Progenitor cell of endocrine pancreas (in vitro differentiated cells): Measurements from ENCODE around the gene ALG8. TPM values are rescaled to one million over a fixed set of nuclear protein-coding genes. Genes with fewer than 3 reads are reported as not detected.
"Not testable (repeated sequence)": the region's sequence is repeated elsewhere in the genome, so short reads cannot be mapped to it uniquely, and the experiment has no call there.

Experiments
- DNase-seq: peaks from one replicate; pipeline ENCODE4 v3.0.0; 2021; ENCODE audit warnings: low spot score; ENCODE audit not compliant: unreplicated experiment
- H3K27ac Mint-ChIP-seq: 2 replicates; pipeline ENCODE4 v1.8.0; 2021; ENCODE audit warnings: mild to moderate bottlenecking, moderate library complexity, mixed read lengths
- H3K27me3 Mint-ChIP-seq: 2 replicates; pipeline ENCODE4 v1.8.0; 2021; ENCODE audit warnings: mixed read lengths
- H3K36me3 Mint-ChIP-seq: 2 replicates; pipeline ENCODE4 v1.8.0; 2022; ENCODE audit warnings: mixed read lengths; ENCODE audit not compliant: insufficient read depth
- H3K4me1 Mint-ChIP-seq: 2 replicates; pipeline ENCODE4 v1.8.0; 2021; ENCODE audit warnings: low read depth, mixed read lengths
- H3K4me3 Mint-ChIP-seq: 2 replicates; pipeline ENCODE4 v1.8.0; 2021; ENCODE audit warnings: low read depth, mild to moderate bottlenecking, moderate library complexity, mixed read lengths
- H3K9me3 Mint-ChIP-seq: 2 replicates; pipeline ENCODE4 v1.8.0; 2021; ENCODE audit warnings: low read depth, mixed read lengths
- total RNA-seq: library from RNA; stranded (reverse); gene quantifications from 2 replicates; pipeline ENCODE4 v1.2.1, GENCODE V29; 2021
- TF ChIP-seq, protein P1 (sequence below): fragments of 200-600 bp; sonication (generic); IDR thresholded peaks from one replicate; pipeline ENCODE4 v1.5.0; 2021; ENCODE audit warnings: antibody characterized with exemption, mild to moderate bottlenecking; ENCODE audit not compliant: unreplicated experiment

The ALG8 gene
- total RNA-seq, 1 donor from 2014 or later, result 60.4 TPM

DNA sequence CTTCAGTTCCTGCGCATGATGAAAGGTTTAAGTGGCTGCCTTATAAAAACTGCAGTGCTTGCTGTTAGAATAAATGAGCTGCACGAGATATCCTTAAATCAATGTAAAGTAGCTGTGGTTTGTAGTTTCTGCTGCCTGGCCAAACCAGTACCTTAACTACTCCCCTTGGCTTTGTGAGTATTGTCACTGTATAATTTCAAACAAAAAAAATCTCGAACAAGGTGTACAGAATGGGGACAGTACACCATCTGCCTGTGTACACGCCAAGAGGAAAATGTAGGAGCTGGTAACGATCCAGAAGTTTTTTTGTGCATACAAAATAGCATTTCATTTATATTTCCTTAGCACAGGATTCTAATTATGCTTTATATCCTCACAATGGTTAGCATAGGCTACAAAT lies 39.2 kb downstream of the ALG8 start:
- no peaks in the 10 kb centered on the region for H3K9me3 Mint-ChIP-seq

DNA sequence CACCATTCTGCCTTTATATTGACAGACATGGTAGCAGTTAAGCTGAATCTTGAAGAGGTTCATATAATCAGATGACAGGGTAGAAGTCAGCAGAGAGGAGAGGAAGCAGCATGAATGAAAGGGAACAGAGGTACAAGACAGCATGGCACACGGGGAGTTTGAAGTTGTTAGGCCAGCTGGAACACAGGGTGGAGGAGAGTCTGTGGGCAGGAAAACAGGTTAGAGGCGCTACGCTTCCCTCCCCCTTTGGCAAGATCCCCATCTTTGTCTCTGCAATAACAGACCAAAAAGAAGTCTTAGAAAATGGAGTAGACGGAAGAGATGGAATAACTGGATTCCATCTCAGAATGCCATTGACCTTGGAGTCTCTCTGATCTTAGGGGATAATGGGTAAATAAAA lies 39.8 kb downstream of the ALG8 start:
- peaks cover 5% of the 10 kb centered on the region for H3K4me1 Mint-ChIP-seq
- no peaks in the 10 kb centered on the region for H3K27me3 Mint-ChIP-seq
- H3K36me3 Mint-ChIP-seq, result peaks cover 25% of the 10 kb centered on the region
- TF ChIP-seq, protein P1, sequence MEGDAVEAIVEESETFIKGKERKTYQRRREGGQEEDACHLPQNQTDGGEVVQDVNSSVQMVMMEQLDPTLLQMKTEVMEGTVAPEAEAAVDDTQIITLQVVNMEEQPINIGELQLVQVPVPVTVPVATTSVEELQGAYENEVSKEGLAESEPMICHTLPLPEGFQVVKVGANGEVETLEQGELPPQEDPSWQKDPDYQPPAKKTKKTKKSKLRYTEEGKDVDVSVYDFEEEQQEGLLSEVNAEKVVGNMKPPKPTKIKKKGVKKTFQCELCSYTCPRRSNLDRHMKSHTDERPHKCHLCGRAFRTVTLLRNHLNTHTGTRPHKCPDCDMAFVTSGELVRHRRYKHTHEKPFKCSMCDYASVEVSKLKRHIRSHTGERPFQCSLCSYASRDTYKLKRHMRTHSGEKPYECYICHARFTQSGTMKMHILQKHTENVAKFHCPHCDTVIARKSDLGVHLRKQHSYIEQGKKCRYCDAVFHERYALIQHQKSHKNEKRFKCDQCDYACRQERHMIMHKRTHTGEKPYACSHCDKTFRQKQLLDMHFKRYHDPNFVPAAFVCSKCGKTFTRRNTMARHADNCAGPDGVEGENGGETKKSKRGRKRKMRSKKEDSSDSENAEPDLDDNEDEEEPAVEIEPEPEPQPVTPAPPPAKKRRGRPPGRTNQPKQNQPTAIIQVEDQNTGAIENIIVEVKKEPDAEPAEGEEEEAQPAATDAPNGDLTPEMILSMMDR, result no peak
- DNase-seq, result no peak
- no peaks in the 10 kb centered on the region for H3K9me3 Mint-ChIP-seq
- H3K27ac Mint-ChIP-seq, result peak overlapping the region; percentile 18
- no peak overlapping the region for H3K4me3 Mint-ChIP-seq

More for the DNA sequence above, 39.2 kb downstream of the ALG8 start:
- Mint-ChIP-seq H3K4me3 (no peak overlapping the region), H3K4me1 (peaks cover 5% of the 10 kb centered on the region), H3K27ac (no peak overlapping the region), H3K36me3 (peaks cover 22% of the 10 kb centered on the region), H3K27me3 (no peaks in the 10 kb centered on the region)
- TF ChIP-seq, protein P1, result no peak
- DNase-seq, result no peak

DNA sequence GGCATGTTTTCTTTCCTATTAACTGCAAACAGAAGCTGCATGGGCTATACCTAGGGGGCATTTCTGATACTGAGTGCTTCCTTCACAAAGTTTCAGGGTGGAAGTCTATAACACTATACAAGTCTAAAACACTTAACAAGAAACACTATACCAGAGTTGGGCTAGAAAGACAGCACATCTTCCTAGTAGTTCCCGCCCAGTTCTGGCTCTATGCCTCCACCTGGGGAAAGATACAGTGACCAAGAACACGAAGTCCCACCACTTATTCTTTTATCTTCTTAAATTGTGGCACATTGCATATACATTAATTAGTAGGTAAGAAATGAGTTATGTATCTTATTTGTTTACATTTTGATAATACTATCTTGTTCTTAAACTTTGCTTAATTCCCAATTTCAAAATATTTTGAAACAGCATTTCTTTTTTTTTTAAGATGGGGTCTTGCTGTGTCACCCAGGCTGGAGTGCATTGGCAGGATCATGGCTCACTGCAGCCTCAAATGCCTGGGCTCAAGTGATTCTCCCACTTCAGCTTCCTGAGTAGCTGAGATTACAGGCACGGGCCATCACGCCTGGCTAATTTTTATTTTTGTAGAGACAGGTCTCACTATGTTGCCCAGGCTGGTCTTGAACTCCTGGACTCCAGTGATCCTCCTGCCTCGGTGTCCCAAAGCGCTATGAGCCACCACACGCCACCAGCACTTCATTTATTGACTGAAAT lies 41.6 kb downstream of the ALG8 start:
- Mint-ChIP-seq H3K27me3 (no peaks in the 10 kb centered on the region), H3K4me1 (peaks cover 5% of the 10 kb centered on the region), H3K9me3 (no peaks in the 10 kb centered on the region), H3K36me3 (peaks cover 28% of the 10 kb centered on the region), H3K4me3 (no peak overlapping the region), H3K27ac (no peak overlapping the region)
- TF ChIP-seq, protein P1, result no peak
- no peak for DNase-seq

DNA sequence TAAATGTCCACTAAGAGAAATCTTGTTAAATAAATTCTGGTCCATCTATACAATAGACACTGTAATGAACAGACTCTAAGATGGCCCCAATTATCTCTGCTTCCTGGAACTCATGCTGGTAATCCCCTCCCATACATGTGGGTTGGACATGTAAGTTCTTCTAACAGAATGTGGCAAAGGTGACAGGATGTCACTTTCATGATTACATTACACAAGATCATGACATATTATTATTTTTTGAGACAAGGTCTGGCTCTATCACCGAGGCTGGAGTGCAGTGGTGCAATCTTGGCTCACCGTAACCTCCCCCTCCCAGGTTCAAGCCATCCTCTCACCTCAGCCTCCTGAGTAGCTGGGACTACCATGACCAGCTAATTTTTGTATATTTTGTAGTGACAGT lies 45.2 kb downstream of the ALG8 start:
- Mint-ChIP-seq H3K4me3 (no peak overlapping the region), H3K27ac (no peak overlapping the region), H3K9me3 (peaks cover 15% of the 10 kb centered on the region), H3K4me1 (peaks cover 5% of the 10 kb centered on the region), H3K36me3 (peaks cover 32% of the 10 kb centered on the region), H3K27me3 (no peaks in the 10 kb centered on the region)
- DNase-seq, result no peak
- TF ChIP-seq, protein P1, result no peak

DNA sequence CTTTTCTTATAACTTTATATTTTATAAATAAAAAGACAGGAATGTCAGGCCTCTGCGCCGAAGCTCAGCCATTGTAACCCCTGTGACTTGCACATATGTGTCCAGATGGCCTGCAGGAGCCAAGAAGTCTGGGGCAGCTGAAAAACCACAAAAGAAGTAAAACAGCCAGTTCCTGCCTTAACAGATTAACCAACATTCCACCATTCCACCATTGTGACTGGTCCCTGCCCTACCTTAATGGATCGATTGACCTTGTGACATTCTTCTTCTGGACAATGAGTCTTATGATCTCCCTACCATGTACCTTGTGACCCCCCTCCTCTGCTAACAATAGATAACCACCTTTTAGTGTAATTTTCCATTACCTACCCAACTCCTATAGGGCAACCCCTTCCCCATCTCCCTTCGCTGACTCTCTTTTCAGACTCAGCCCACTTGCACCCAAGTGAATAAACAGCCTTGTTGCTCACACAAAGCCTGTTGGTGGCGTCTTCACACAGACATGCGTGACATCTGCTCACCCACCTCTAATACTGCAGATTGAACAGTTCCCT lies 52.8 kb downstream of the ALG8 start:
- H3K9me3 Mint-ChIP-seq, result peaks cover 16% of the 10 kb centered on the region
- peaks cover 12% of the 10 kb centered on the region for H3K36me3 Mint-ChIP-seq
- H3K27me3 Mint-ChIP-seq, H3K4me1 Mint-ChIP-seq, DNase-seq, H3K27ac Mint-ChIP-seq, H3K4me3 Mint-ChIP-seq: not testable (repeated sequence)

DNA sequence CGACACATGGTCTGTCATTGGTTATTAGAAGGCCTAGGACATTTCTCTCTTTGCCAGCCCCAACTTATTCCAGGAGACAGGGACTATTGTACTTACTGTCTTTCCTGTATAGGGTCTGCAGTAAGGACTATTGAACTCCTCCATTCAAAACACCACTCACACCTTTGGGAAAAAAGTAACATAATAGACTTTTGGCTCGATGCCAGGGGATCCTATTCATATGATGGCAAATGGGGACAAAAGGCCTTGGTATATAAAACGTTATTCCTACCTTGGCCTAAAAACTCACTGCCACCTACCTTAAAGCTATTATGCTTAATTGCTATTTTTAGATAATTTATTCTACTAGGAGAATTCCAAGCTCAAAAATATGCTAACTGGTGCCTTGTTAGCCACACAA lies 53.5 kb downstream of the ALG8 start:
- TF ChIP-seq, protein P1, result no peak
- Mint-ChIP-seq H3K9me3 (peaks cover 15% of the 10 kb centered on the region), H3K4me1 (peaks cover 8% of the 10 kb centered on the region), H3K36me3 (peaks cover 10% of the 10 kb centered on the region), H3K27me3 (peaks cover 4% of the 10 kb centered on the region), H3K4me3 (no peak overlapping the region), H3K27ac (no peak overlapping the region)
- no peak for DNase-seq

DNA sequence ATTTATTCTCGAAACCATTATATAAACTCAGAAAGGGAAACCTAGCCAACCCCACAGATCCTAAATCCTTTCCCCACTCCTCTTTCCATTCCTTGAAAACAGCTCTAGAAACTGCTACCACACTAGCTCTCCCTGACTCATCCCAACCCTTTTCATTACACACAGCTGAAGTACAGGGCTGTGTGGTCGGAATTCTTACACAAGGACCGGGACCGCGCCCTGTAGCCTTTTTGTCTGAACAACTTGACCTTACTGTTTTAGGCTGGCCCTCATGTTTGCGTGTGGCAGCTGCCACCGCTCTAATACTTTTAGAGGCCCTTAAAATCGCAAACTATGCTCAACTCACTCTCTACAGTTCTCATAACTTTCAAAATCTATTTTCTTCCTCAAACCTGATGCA lies 54.9 kb downstream of the ALG8 start:
- H3K4me3 Mint-ChIP-seq, H3K36me3 Mint-ChIP-seq, H3K4me1 Mint-ChIP-seq, H3K9me3 Mint-ChIP-seq, H3K27ac Mint-ChIP-seq, H3K27me3 Mint-ChIP-seq, DNase-seq: not testable (repeated sequence)
